Tibial nerve (tissue), 4 donors: Measurements from ENCODE around the gene SIN3A. TPM values are rescaled to one million over a fixed set of nuclear protein-coding genes. Genes with fewer than 3 reads are reported as not detected.
"Not testable (repeated sequence)": the region's sequence is repeated elsewhere in the genome, so short reads cannot be mapped to it uniquely, and the experiment has no call there.

Experiments used
- DNase-seq, 2 donors: peaks; one replicate each; pipeline ENCODE4 v3.0.0-alpha.2; 2019; ENCODE audit warnings: low spot score in 2 of 2
- H3K27ac ChIP-seq, 4 donors: fragments of 200-600 bp; sonication (generic) in 3 of 4; one replicate each; pipeline ENCODE4 v1.5.1; 2017 to 2019; ENCODE audit warnings: mild to moderate bottlenecking in 1 of 4
- H3K27me3 ChIP-seq, 2 donors: fragments of 200-600 bp; sonication (generic) in 1 of 2; one replicate each; pipeline versions ENCODE4 v1.5.1 to v1.6.0; 2017 to 2019
- H3K36me3 ChIP-seq, 3 donors: fragments of 200-600 bp; sonication (generic); one replicate each; pipeline ENCODE4 v1.5.1; 2018 to 2019
- H3K4me1 ChIP-seq, 4 donors: fragments of 200-600 bp; sonication (generic) in 3 of 4; one replicate each; pipeline ENCODE4 v1.5.1; 2017 to 2019
- H3K4me3 ChIP-seq, 4 donors: fragments of 200-600 bp; sonication (generic) in 3 of 4; one replicate each; pipeline ENCODE4 v1.5.1; 2017 to 2019; ENCODE audit warnings: mild to moderate bottlenecking in 1 of 4, moderate library complexity in 1 of 4
- H3K9me3 ChIP-seq, 4 donors: fragments of 200-600 bp; sonication (generic) in 3 of 4; one replicate each; pipeline ENCODE4 v1.5.1; 2017 to 2019
- EP300 ChIP-seq, 2 donors: sonication (generic); formaldehyde crosslinking; IDR thresholded peaks; one replicate each; pipeline ENCODE4 v1.6.1; 2017; ENCODE audit warnings: antibody characterized with exemption in 2 of 2, mild to moderate bottlenecking in 1 of 2
- POLR2A ChIP-seq, 2 donors: fragments of 450-650 bp; IDR thresholded peaks; one replicate each; pipeline ENCODE4 v1.6.1; 2017; ENCODE audit warnings: antibody characterized with exemption in 2 of 2, mild to moderate bottlenecking in 2 of 2, moderate library complexity in 2 of 2
- WGBS, 2 donors: methylation state at CpG; one replicate each; pipeline ENCODE4 v1.1.5; 2018; 5-methylcytosine and 5-hydroxymethylcytosine counted together
- total RNA-seq, 4 donors: library from RNA; depleted of rRNA; stranded (reverse); fragments of >200 nt; gene quantifications; one replicate each; pipeline ENCODE4 v1.1.0, GENCODE V29; 2016
- TF ChIP-seq, protein P1 (sequence below), 5 experiments: fragments of 200-600 bp in 3 of 5; fragments of 450-650 bp in 2 of 5; sonication (generic) in 3 of 5; IDR thresholded peaks; one replicate each; pipeline ENCODE4 v1.5.1; 2016 to 2019; ENCODE audit warnings: antibody characterized with exemption in 5 of 5, mild to moderate bottlenecking in 3 of 5, moderate library complexity in 2 of 5

The SIN3A gene
- total RNA-seq = 10 to 100 TPM; 40.2 to 59.4 (median 43.1) TPM

DNA sequence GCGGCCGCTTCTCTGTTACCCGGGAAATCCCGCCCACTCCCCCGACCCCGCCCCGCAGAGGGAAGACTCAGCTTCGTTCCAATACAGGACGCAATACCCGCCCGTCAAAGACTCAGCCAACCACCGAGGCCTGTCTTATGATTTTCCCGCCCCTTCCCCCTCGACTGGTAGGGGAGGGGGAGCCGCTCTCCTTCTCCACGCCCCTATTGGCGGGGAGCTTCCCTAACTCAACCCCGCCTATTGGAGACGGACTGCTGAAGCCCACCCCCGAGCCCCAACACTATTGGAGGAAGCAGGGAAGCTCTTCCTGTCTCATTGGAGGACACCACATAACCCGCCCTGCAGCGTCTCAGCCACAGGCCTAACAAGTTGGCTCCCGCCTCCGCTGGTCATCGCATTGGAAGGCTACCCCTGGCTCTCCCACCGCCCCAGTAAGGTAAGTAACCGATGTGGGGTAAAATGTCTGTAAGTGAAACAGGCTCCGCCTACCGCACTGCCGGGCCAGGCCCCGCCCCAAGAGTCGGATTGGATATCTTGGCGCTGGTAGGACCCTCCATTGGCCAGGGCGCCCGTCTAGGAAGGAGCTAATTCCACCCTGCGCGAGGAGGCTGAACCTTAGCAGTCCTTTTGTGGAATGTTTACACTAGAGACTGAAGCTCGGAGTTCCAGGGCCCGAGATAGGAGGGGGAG lies at the start of gene SIN3A:
Gene SIN3A, minus strand, starts transcription at position 17 of the 690 bp plus-strand sequence. CDS start 21,315 bp downstream, outside the sequence.
- peak; percentile 38 to 85 for TF ChIP-seq EP300 (IDR thresholded peaks at IDR 0.05)
- TF ChIP-seq, protein P1, sequence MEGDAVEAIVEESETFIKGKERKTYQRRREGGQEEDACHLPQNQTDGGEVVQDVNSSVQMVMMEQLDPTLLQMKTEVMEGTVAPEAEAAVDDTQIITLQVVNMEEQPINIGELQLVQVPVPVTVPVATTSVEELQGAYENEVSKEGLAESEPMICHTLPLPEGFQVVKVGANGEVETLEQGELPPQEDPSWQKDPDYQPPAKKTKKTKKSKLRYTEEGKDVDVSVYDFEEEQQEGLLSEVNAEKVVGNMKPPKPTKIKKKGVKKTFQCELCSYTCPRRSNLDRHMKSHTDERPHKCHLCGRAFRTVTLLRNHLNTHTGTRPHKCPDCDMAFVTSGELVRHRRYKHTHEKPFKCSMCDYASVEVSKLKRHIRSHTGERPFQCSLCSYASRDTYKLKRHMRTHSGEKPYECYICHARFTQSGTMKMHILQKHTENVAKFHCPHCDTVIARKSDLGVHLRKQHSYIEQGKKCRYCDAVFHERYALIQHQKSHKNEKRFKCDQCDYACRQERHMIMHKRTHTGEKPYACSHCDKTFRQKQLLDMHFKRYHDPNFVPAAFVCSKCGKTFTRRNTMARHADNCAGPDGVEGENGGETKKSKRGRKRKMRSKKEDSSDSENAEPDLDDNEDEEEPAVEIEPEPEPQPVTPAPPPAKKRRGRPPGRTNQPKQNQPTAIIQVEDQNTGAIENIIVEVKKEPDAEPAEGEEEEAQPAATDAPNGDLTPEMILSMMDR (IDR thresholded peaks at IDR 0.05) = peak in 1 of 5 experiments; percentile 32
- TF ChIP-seq POLR2A (IDR thresholded peaks at IDR 0.05) = peak; percentile 30 to 85
- Histone ChIP-seq H3K9me3 (no peaks in the 10 kb centered on the region), H3K27me3 (no peaks in the 10 kb centered on the region), H3K4me3 (peak within 1 kb of the TSS; percentile 68 to 94 (median 92)), H3K4me1 (peaks cover 0 to 44% (median 14%) of the 10 kb centered on the region in 4 donors), H3K27ac (peak within 1 kb of the TSS; percentile 97 to 99 (median 99)), H3K36me3 (no peaks in the 10 kb centered on the region)
- peak; percentile 98 to 99 for DNase-seq
- WGBS, 2 donors = 0% methylated on average over 35 to 39 of the region's 39 CpGs

DNA sequence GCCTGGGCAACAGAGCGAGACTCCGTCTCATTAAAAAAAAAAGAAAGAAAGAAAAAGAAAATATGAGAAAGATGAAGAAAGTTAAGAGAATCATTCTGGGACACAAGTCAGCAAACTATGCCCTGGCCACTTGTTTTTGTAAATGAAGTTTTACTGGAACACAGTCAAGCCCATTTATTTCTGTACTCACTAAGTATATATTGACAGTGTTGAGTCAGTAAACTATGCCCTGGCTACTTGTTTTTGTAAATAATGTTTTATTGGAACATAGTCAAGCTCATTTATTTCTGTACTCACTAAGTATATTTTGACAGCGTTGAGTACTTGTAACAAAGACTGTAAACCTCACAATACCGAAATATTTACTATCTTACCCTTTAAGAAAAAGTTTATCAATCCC lies 42.2 kb upstream of the SIN3A start:
- H3K36me3 ChIP-seq = peaks cover 0 to 92% (median 5%) of the 10 kb centered on the region in 3 donors
- no peak for DNase-seq
- no peak overlapping the region for H3K27ac ChIP-seq
- no peak overlapping the region for H3K4me3 ChIP-seq
- WGBS, 2 donors = 98% methylated on average over 4 of the region's 4 CpGs
- no peaks in the 10 kb centered on the region for H3K4me1 ChIP-seq
- H3K9me3 ChIP-seq = peaks cover 0 to 4% (median 0%) of the 10 kb centered on the region in 4 donors
- no peak for TF ChIP-seq POLR2A (IDR thresholded peaks at IDR 0.05)
- no peaks in the 10 kb centered on the region for H3K27me3 ChIP-seq

GRCh38 chr15:75483961-75484360 lies 32.5 kb upstream of the SIN3A start:
- H3K9me3 ChIP-seq = no peaks in the 10 kb centered on the region
- no peak for DNase-seq
- WGBS, 2 donors = 38 to 41% methylated on average over 1 of the region's 1 CpG
- H3K4me3 ChIP-seq = no peak overlapping the region
- peaks cover 0 to 62% (median 0%) of the 10 kb centered on the region in 3 donors for H3K36me3 ChIP-seq
- no peak overlapping the region for H3K27ac ChIP-seq
- H3K4me1 ChIP-seq = peaks cover 0 to 7% (median 0%) of the 10 kb centered on the region in 4 donors
- no peaks in the 10 kb centered on the region for H3K27me3 ChIP-seq
- TF ChIP-seq, protein P1 (IDR thresholded peaks at IDR 0.05) = no peak
- TF ChIP-seq EP300 (IDR thresholded peaks at IDR 0.05) (no peak), POLR2A (IDR thresholded peaks at IDR 0.05) (no peak)

GRCh38 chr15:75483556-75483955 lies 32.1 kb upstream of the SIN3A start:
- WGBS, 2 donors = 82 to 84% methylated on average over 5 of the region's 5 CpGs
- not testable (repeated sequence) for H3K4me3 ChIP-seq, H3K27ac ChIP-seq, H3K4me1 ChIP-seq, DNase-seq, H3K27me3 ChIP-seq, H3K9me3 ChIP-seq
- H3K36me3 ChIP-seq = peaks cover 0 to 62% (median 0%) of the 10 kb centered on the region in 3 donors

DNA sequence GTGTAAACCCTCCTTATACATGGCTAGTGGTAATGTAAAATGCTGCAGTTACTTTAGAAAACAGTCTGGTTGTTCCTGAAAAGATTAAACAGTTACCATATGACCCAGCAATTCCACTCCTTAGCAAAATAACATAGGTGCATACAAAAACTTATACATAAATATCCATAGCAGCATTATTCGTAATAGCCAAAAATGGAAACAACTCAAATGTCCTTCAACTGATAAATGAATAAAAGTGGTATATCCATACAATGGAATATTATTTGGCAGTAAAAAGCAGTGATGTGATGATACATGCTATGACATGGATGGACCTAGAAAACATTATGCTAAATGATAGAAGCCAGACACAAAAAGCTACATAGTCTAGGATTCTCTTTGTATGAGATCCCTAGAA lies 31.6 kb upstream of the SIN3A start:
- Histone ChIP-seq H3K36me3 (peaks cover 0 to 62% (median 0%) of the 10 kb centered on the region in 3 donors), H3K4me3 (no peak overlapping the region), H3K4me1 (peaks cover 0 to 7% (median 0%) of the 10 kb centered on the region in 4 donors), H3K9me3 (no peaks in the 10 kb centered on the region), H3K27ac (no peak overlapping the region), H3K27me3 (no peaks in the 10 kb centered on the region)
- TF ChIP-seq, protein P1 (IDR thresholded peaks at IDR 0.05) = no peak
- no peak for TF ChIP-seq POLR2A (IDR thresholded peaks at IDR 0.05)
- TF ChIP-seq EP300 (IDR thresholded peaks at IDR 0.05) = no peak
- DNase-seq = no peak
- 93 to 100% methylated on average over 1 of the region's 1 CpG for WGBS, 2 donors

GRCh38 chr15:75480463-75480862 lies 29.0 kb upstream of the SIN3A start:
- H3K36me3 ChIP-seq = peaks cover 0 to 69% (median 0%) of the 10 kb centered on the region in 3 donors
- not testable (repeated sequence) for H3K27ac ChIP-seq, H3K4me3 ChIP-seq, DNase-seq, H3K9me3 ChIP-seq, H3K27me3 ChIP-seq, H3K4me1 ChIP-seq
- WGBS, 2 donors = 95 to 97% methylated on average over 46 to 47 of the region's 54 CpGs
